IPS-18a (cell line): ENCODE data around the gene CCL13.

Experiments used
- H3K27ac ChIP-seq: one replicate; pipeline ENCODE4 v1.5.1; 2013; ENCODE audit warnings: low read length
- H3K27me3 ChIP-seq: one replicate; pipeline ENCODE4 v1.6.1; 2013; ENCODE audit warnings: mild to moderate bottlenecking, low read length; ENCODE audit not compliant: control insufficient read depth, insufficient read depth
- H3K36me3 ChIP-seq: one replicate; pipeline ENCODE4 v1.6.1; 2013; ENCODE audit warnings: low read depth, low read length; ENCODE audit not compliant: control insufficient read depth
- H3K4me1 ChIP-seq: one replicate; pipeline ENCODE4 v1.6.1; 2013; ENCODE audit warnings: low read depth, low read length; ENCODE audit not compliant: control insufficient read depth
- H3K4me3 ChIP-seq: one replicate; pipeline ENCODE4 v1.5.1; 2013; ENCODE audit warnings: low read length
- H3K9ac ChIP-seq: one replicate; pipeline ENCODE4 v1.6.1; 2013; ENCODE audit warnings: mild to moderate bottlenecking, low read length, moderate library complexity
- H3K9me3 ChIP-seq: one replicate; pipeline ENCODE4 v1.6.1; 2013; ENCODE audit warnings: low read depth, low read length; ENCODE audit not compliant: control insufficient read depth

CCL13 gene

GRCh38 chr17:34364751-34365150, 8.5 kb downstream of the CCL13 start:
- Histone ChIP-seq H3K9me3 (no peaks in the 10 kb centered on the region), H3K4me1 (no peaks in the 10 kb centered on the region), H3K27ac (no peak overlapping the region), H3K36me3 (no peaks in the 10 kb centered on the region), H3K27me3 (no peaks in the 10 kb centered on the region), H3K9ac (no peak overlapping the region), H3K4me3 (no peak overlapping the region)

GRCh38 chr17:34365340-34365739, 9.1 kb downstream of the CCL13 start:
- no peaks in the 10 kb centered on the region for H3K4me1 ChIP-seq
- H3K27ac ChIP-seq = no peak overlapping the region
- no peaks in the 10 kb centered on the region for H3K27me3 ChIP-seq
- no peak overlapping the region for H3K4me3 ChIP-seq
- no peaks in the 10 kb centered on the region for H3K9me3 ChIP-seq
- no peak overlapping the region for H3K9ac ChIP-seq
- no peaks in the 10 kb centered on the region for H3K36me3 ChIP-seq

- Histone ChIP-seq H3K9ac (no peak overlapping the region), H3K9me3 (no peaks in the 10 kb centered on the region), H3K27ac (no peak overlapping the region), H3K4me3 (no peak overlapping the region), H3K4me1 (no peaks in the 10 kb centered on the region), H3K36me3 (no peaks in the 10 kb centered on the region), H3K27me3 (no peaks in the 10 kb centered on the region)
Measured at GRCh38 chr17:34366010-34366409, 9.7 kb downstream of the CCL13 start.

GRCh38 chr17:34366529-34367107, 10.3 kb downstream of the CCL13 start:
- H3K4me3 ChIP-seq = no peak overlapping the region
- no peaks in the 10 kb centered on the region for H3K9me3 ChIP-seq
- H3K27ac ChIP-seq = no peak overlapping the region
- H3K36me3 ChIP-seq = no peaks in the 10 kb centered on the region
- H3K4me1 ChIP-seq = no peaks in the 10 kb centered on the region
- no peak overlapping the region for H3K9ac ChIP-seq
- no peaks in the 10 kb centered on the region for H3K27me3 ChIP-seq

GRCh38 chr17:34367486-34368195, 11.4 kb downstream of the CCL13 start:
- H3K27me3 ChIP-seq = no peaks in the 10 kb centered on the region
- no peaks in the 10 kb centered on the region for H3K9me3 ChIP-seq
- H3K9ac ChIP-seq = no peak overlapping the region
- H3K36me3 ChIP-seq = no peaks in the 10 kb centered on the region
- H3K4me3 ChIP-seq = no peak overlapping the region
- no peaks in the 10 kb centered on the region for H3K4me1 ChIP-seq
- H3K27ac ChIP-seq = no peak overlapping the region

- H3K9me3 ChIP-seq = no peaks in the 10 kb centered on the region
- no peak overlapping the region for H3K4me3 ChIP-seq
- no peak overlapping the region for H3K9ac ChIP-seq
- H3K27ac ChIP-seq = no peak overlapping the region
- H3K4me1 ChIP-seq = no peaks in the 10 kb centered on the region
- no peaks in the 10 kb centered on the region for H3K27me3 ChIP-seq
- no peaks in the 10 kb centered on the region for H3K36me3 ChIP-seq
Measured at GRCh38 chr17:34368196-34368945, 12.1 kb downstream of the CCL13 start.

- Histone ChIP-seq H3K4me3 (no peak overlapping the region), H3K9me3 (no peaks in the 10 kb centered on the region), H3K27ac (no peak overlapping the region), H3K36me3 (no peaks in the 10 kb centered on the region), H3K9ac (no peak overlapping the region), H3K4me1 (no peaks in the 10 kb centered on the region), H3K27me3 (no peaks in the 10 kb centered on the region)
Measured at GRCh38 chr17:34368946-34369500, 12.7 kb downstream of the CCL13 start.

- Histone ChIP-seq H3K9me3 (no peaks in the 10 kb centered on the region), H3K4me3 (no peak overlapping the region), H3K4me1 (no peaks in the 10 kb centered on the region), H3K9ac (no peak overlapping the region), H3K27ac (no peak overlapping the region), H3K36me3 (no peaks in the 10 kb centered on the region), H3K27me3 (no peaks in the 10 kb centered on the region)
Measured at GRCh38 chr17:34369571-34369970, 13.3 kb downstream of the CCL13 start.

- no peaks in the 10 kb centered on the region for H3K27me3 ChIP-seq
- no peaks in the 10 kb centered on the region for H3K9me3 ChIP-seq
- H3K9ac ChIP-seq = no peak overlapping the region
- H3K4me3 ChIP-seq = no peak overlapping the region
- no peaks in the 10 kb centered on the region for H3K4me1 ChIP-seq
- no peaks in the 10 kb centered on the region for H3K36me3 ChIP-seq
- H3K27ac ChIP-seq = no peak overlapping the region
Measured at GRCh38 chr17:34370376-34370996, 14.2 kb downstream of the CCL13 start.

- H3K9ac ChIP-seq = no peak overlapping the region
- no peaks in the 10 kb centered on the region for H3K27me3 ChIP-seq
- no peaks in the 10 kb centered on the region for H3K4me1 ChIP-seq
- no peak overlapping the region for H3K27ac ChIP-seq
- H3K36me3 ChIP-seq = no peaks in the 10 kb centered on the region
- H3K4me3 ChIP-seq = no peak overlapping the region
- H3K9me3 ChIP-seq = no peaks in the 10 kb centered on the region
Measured at GRCh38 chr17:34370997-34371395, 14.7 kb downstream of the CCL13 start.

- Histone ChIP-seq H3K36me3 (no peaks in the 10 kb centered on the region), H3K27me3 (no peaks in the 10 kb centered on the region), H3K9ac (no peak overlapping the region), H3K4me3 (no peak overlapping the region), H3K4me1 (no peaks in the 10 kb centered on the region), H3K27ac (no peak overlapping the region), H3K9me3 (no peaks in the 10 kb centered on the region)
Measured at GRCh38 chr17:34371405-34372100, 15.3 kb downstream of the CCL13 start.
